Osteocyte (in vitro differentiated cells): ENCODE results near the gene RFC2. TPM values are rescaled to one million over a fixed set of nuclear protein-coding genes. Genes with fewer than 3 reads are reported as not detected.
"Not testable (repeated sequence)": the region's sequence is repeated elsewhere in the genome, so short reads cannot be mapped to it uniquely, and the experiment has no call there.

Source experiments
- DNase-seq: peaks from one replicate; pipeline ENCODE4 v3.0.0; 2021; ENCODE audit warnings: mixed read lengths; ENCODE audit not compliant: unreplicated experiment; ENCODE audit errors: extremely low spot score
- H3K27ac Mint-ChIP-seq: one replicate; pipeline ENCODE4 v1.8.0; 2021; ENCODE audit warnings: mild to moderate bottlenecking, mixed read lengths; ENCODE audit not compliant: unreplicated experiment
- H3K27me3 Mint-ChIP-seq: one replicate; pipeline ENCODE4 v1.8.0; 2021; ENCODE audit warnings: mixed read lengths; ENCODE audit not compliant: unreplicated experiment
- H3K36me3 Mint-ChIP-seq: one replicate; pipeline ENCODE4 v1.8.0; 2021; ENCODE audit warnings: mixed read lengths; ENCODE audit not compliant: unreplicated experiment
- H3K4me1 Mint-ChIP-seq: one replicate; pipeline ENCODE4 v1.8.0; 2021; ENCODE audit warnings: mixed read lengths; ENCODE audit not compliant: unreplicated experiment
- H3K4me3 Mint-ChIP-seq: one replicate; pipeline ENCODE4 v1.8.0; 2021; ENCODE audit warnings: mild to moderate bottlenecking, moderate library complexity, mixed read lengths; ENCODE audit not compliant: unreplicated experiment
- H3K9me3 Mint-ChIP-seq: one replicate; pipeline ENCODE4 v1.8.0; 2021; ENCODE audit warnings: mixed read lengths; ENCODE audit not compliant: unreplicated experiment
- CTCF ChIP-seq: fragments of 200-600 bp; sonication (generic); IDR thresholded peaks from 2 replicates; pipeline ENCODE4 v1.5.0; 2021; ENCODE audit warnings: antibody characterized with exemption, mild to moderate bottlenecking, moderate library complexity
- total RNA-seq: library from RNA; stranded (reverse); gene quantifications from 2 replicates; pipeline ENCODE4 v1.2.1, GENCODE V29; 2021

RFC2 gene
- total RNA-seq, 1 donor from 2014 or later = 13.5 TPM

GRCh38 chr7:74199551-74200355 lies 54.4 kb downstream of the RFC2 start:
- no peak for TF ChIP-seq CTCF
- H3K36me3 Mint-ChIP-seq = peaks cover 9% of the 10 kb centered on the region
- H3K27ac Mint-ChIP-seq = no peak overlapping the region
- no peaks in the 10 kb centered on the region for H3K9me3 Mint-ChIP-seq
- H3K4me1 Mint-ChIP-seq = peaks cover 3% of the 10 kb centered on the region
- DNase-seq = no peak
- H3K4me3 Mint-ChIP-seq = no peak overlapping the region
- no peaks in the 10 kb centered on the region for H3K27me3 Mint-ChIP-seq

GRCh38 chr7:74197449-74198124 lies 56.6 kb downstream of the RFC2 start:
- Mint-ChIP-seq H3K36me3 (peaks cover 15% of the 10 kb centered on the region), H3K9me3 (no peaks in the 10 kb centered on the region), H3K4me3 (no peak overlapping the region), H3K27ac (no peak overlapping the region), H3K4me1 (peaks cover 3% of the 10 kb centered on the region), H3K27me3 (no peaks in the 10 kb centered on the region)
- DNase-seq = no peak
- no peak for TF ChIP-seq CTCF

DNA sequence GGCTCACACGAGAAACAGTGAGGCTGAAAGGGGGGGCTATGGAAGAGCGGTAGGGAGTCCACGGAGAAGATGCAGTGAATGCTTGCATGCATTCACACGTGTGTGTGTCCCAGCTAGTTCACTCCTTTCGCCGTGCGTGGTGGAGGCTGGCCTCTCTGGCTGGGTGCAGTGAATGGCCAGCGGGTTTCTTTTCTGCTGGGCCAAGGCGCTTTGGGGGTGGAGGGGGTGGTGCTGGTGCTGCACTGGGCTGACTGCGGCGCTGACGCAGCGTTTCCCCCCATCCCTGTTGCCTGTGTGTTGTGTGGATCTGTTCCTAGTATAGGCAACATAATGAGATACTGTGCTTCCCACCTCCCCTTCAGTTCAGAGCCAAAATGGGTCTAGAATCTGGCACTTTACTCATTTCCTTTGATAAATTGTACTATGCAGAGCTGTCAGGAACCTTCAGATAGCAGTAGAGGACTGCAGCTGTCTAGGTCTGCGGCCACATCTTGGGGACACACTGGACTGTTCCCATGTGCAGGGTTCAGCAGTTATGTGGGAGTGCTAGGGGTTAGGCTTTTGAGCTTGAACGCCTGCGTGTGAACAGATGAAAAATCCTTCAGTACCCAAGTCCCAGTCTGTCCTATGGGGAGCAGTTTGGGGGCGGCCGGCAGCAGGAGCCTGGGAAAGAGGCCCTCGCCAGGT lies 58.1 kb downstream of the RFC2 start:
- DNase-seq, H3K27ac Mint-ChIP-seq, H3K4me3 Mint-ChIP-seq, H3K4me1 Mint-ChIP-seq, H3K27me3 Mint-ChIP-seq, H3K9me3 Mint-ChIP-seq: not testable (repeated sequence)
- peaks cover 24% of the 10 kb centered on the region for H3K36me3 Mint-ChIP-seq

- H3K27me3 Mint-ChIP-seq, H3K27ac Mint-ChIP-seq, H3K4me3 Mint-ChIP-seq, H3K4me1 Mint-ChIP-seq, H3K9me3 Mint-ChIP-seq, DNase-seq: not testable (repeated sequence)
- H3K36me3 Mint-ChIP-seq = peaks cover 29% of the 10 kb centered on the region
These were observed 58.9 kb downstream of the RFC2 start for GRCh38 chr7:74195139-74195860.

GRCh38 chr7:74194686-74195085 lies 59.5 kb downstream of the RFC2 start:
- Mint-ChIP-seq H3K4me3 (no peak overlapping the region), H3K27ac (no peak overlapping the region), H3K36me3 (peaks cover 34% of the 10 kb centered on the region), H3K9me3 (no peaks in the 10 kb centered on the region), H3K4me1 (peaks cover 3% of the 10 kb centered on the region), H3K27me3 (no peaks in the 10 kb centered on the region)
- no peak for DNase-seq
- no peak for TF ChIP-seq CTCF
